Measurements from ENCODE around the gene WASF3. TPM values are rescaled to one million over a fixed set of nuclear protein-coding genes. Genes with fewer than 3 reads are reported as not detected.

WASF3 gene
- total and polyA plus RNA-seq, 3 experiments from 2014 or later = 0.20 to 0.24 TPM; not detected in 1

DNA sequence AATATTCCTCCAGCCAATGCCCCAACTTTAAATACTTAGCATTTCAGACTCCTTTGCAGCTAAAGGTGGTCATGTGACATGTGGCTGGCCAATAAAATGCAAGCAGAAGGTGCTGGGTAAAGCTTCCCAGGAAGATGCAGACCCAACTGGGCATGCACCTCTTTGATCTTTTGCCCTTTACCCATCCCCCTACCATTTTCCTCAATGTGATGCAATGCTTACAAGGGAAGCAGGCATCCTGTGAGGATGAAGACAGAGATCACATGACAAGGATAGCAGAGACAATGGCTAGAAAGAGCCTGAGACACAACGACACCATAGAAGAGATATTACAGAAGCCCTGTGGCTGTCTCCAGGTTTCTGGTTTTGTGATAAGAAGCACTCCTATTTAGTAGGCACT is 2.1 kb upstream of the WASF3 start:
- H3K9me3 Mint-ChIP-seq = peaks cover 0 to 3% (median 0%) of the 10 kb centered on the region in 5 donors
- no peak overlapping the region for H3K27ac Mint-ChIP-seq
- POLR2A ChIA-PET = no interaction called here
- H3K9me3 ChIP-seq (ENCODE audit: low read length) = no peaks in the 10 kb centered on the region
- H3K27me3 Mint-ChIP-seq = peaks cover 22 to 55% of the 10 kb centered on the region in 2 donors
- no peak overlapping the region for H3K4me3 ChIP-seq (ENCODE audit: low read length)
- DNase-seq = no peak
- H3K27ac ChIP-seq (ENCODE audit: low read depth, low read length) = no peak overlapping the region
- peaks cover 5% of the 10 kb centered on the region for H3K27me3 ChIP-seq (ENCODE audit: insufficient read depth, low read length, poor library complexity, severe bottlenecking)
- CTCF ChIA-PET = no interaction called here
- peaks cover 12 to 17% (median 14%) of the 10 kb centered on the region in 3 donors for H3K4me1 Mint-ChIP-seq
- H3K36me3 Mint-ChIP-seq = no peaks in the 10 kb centered on the region
- no peaks in the 10 kb centered on the region for H3K4me1 ChIP-seq (ENCODE audit: insufficient read depth, low read length)
- H3K36me3 ChIP-seq (ENCODE audit: insufficient read depth, low read length) = no peaks in the 10 kb centered on the region
- H3K4me3 Mint-ChIP-seq = no peak overlapping the region

DNA sequence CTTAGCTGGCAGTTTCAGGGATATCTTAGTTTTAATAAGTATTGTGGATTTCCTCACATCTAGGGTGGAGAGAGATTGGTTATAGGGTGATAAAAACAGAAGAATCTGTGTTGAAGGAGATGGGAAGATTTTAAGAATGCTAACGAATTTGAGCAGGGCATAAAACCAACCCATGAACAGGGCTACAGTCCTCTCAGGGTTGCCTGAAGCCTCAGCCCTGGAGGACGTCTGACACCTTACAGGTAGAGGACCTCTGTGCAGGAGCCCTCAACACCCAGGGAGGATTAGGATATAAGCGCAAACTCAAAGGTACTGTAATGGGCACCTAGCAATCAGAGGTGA is 461 bp upstream of the WASF3 start:
- peaks cover 7% of the 10 kb centered on the region for H3K27me3 ChIP-seq (ENCODE audit: insufficient read depth, low read length, poor library complexity, severe bottlenecking)
- H3K27me3 Mint-ChIP-seq = peaks cover 19 to 41% of the 10 kb centered on the region in 2 donors
- peaks cover 0 to 3% (median 0%) of the 10 kb centered on the region in 5 donors for H3K9me3 Mint-ChIP-seq

DNA sequence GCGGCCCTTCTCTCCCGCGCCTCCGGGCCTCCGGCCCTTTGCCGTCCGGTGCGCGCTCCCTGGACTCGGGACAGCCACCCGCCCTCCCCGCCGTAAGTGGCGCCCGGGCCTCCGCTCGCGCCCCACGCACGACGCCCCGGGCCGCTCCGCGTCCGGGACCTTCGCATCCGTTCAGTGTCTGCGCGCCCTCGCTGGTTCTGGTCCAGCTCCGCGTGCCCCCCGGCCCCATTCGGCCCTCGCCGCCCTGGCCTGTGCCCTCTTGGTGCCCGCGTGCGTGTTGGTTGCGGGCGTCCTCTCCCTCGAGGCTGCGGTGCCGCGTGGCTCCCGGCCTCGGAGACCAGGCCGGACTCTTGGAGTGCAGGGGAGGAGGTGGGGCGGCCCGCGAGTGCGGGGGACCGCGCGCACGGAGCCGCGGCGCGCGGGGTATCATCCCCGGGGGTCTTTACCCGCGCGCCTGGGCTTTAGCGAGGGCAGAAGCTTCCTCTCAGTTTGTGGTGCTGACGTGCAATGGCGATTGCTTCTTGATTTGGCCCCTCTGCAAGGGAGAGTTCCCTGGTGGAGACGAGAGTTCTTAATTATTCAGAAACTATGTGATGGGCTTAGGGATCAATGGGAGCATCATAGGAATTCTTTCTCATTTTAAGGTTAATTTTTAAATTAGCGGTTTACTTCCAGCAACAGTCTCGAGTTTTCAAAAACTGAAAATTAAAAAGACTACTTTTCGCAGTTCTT is 757 bp downstream of the WASF3 start:
- no peaks in the 10 kb centered on the region for H3K36me3 ChIP-seq (ENCODE audit: insufficient read depth, low read length)
- CTCF ChIA-PET = no interaction called here
- peaks cover 11% of the 10 kb centered on the region for H3K27me3 ChIP-seq (ENCODE audit: insufficient read depth, low read length, poor library complexity, severe bottlenecking)
- no peak for DNase-seq
- H3K4me1 ChIP-seq (ENCODE audit: insufficient read depth, low read length) = no peaks in the 10 kb centered on the region
- H3K4me1 Mint-ChIP-seq = peaks cover 12 to 17% (median 14%) of the 10 kb centered on the region in 3 donors
- peaks cover 19 to 38% of the 10 kb centered on the region in 2 donors for H3K27me3 Mint-ChIP-seq
- H3K9me3 ChIP-seq (ENCODE audit: low read length) = no peaks in the 10 kb centered on the region
- peak overlapping the region in 6 of 7 donors; percentile 47 to 76 (median 62) for H3K4me3 Mint-ChIP-seq
- no peak overlapping the region for H3K27ac ChIP-seq (ENCODE audit: low read depth, low read length)
- POLR2A ChIA-PET = no interaction called here
- H3K36me3 Mint-ChIP-seq = no peaks in the 10 kb centered on the region
- H3K9me3 Mint-ChIP-seq = peaks cover 0 to 3% (median 0%) of the 10 kb centered on the region in 5 donors
- no peak overlapping the region for H3K27ac Mint-ChIP-seq
- H3K4me3 ChIP-seq (ENCODE audit: low read length) = no peak overlapping the region

More for the DNA sequence above, 461 bp upstream of the WASF3 start:
- Histone ChIP-seq H3K36me3 (ENCODE audit: insufficient read depth, low read length) (no peaks in the 10 kb centered on the region), H3K9me3 (ENCODE audit: low read length) (no peaks in the 10 kb centered on the region), H3K27ac (ENCODE audit: low read depth, low read length) (no peak overlapping the region), H3K4me3 (ENCODE audit: low read length) (no peak overlapping the region), H3K4me1 (ENCODE audit: insufficient read depth, low read length) (no peaks in the 10 kb centered on the region)
- ChIA-PET POLR2A (no interaction called here), CTCF (no interaction called here)
- no peak overlapping the region for H3K27ac Mint-ChIP-seq
- H3K4me1 Mint-ChIP-seq = peaks cover 12 to 17% (median 14%) of the 10 kb centered on the region in 3 donors
- no peaks in the 10 kb centered on the region for H3K36me3 Mint-ChIP-seq
- DNase-seq = no peak
- H3K4me3 Mint-ChIP-seq = peak overlapping the region in 6 of 7 donors; percentile 21 to 64 (median 60)

DNA sequence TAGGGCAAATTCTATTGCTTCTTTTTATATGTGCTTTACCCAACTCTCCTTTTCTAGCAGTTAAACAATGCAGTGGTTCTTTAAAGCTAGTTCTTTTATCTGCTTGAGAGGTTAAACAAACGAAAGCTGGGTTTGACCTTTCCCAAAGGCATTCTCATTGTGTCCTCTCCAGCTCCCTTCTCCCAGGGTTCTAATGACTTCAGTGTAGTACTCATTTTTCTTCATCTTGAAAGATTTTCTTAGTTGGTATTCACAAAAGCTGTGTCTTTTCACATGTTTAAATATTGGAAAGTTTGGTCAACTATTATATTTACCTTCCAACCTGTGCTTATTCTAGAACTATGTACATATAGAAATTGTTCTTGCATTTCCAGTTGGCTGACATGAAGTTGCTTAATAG is 1.5 kb downstream of the WASF3 start:
- no peaks in the 10 kb centered on the region for H3K36me3 Mint-ChIP-seq
- no peaks in the 10 kb centered on the region for H3K36me3 ChIP-seq (ENCODE audit: insufficient read depth, low read length)
- peaks cover 12 to 17% (median 14%) of the 10 kb centered on the region in 3 donors for H3K4me1 Mint-ChIP-seq
- no peak overlapping the region for H3K4me3 ChIP-seq (ENCODE audit: low read length)
- H3K9me3 Mint-ChIP-seq = peaks cover 0 to 2% (median 0%) of the 10 kb centered on the region in 5 donors
- H3K9me3 ChIP-seq (ENCODE audit: low read length) = no peaks in the 10 kb centered on the region
- DNase-seq = no peak
- no peak overlapping the region for H3K27ac ChIP-seq (ENCODE audit: low read depth, low read length)
- CTCF ChIA-PET = no interaction called here
- POLR2A ChIA-PET = no interaction called here
- no peak overlapping the region for H3K27ac Mint-ChIP-seq
- H3K4me3 Mint-ChIP-seq = peak overlapping the region in 4 of 7 donors; percentile 32 to 76 (median 62)
- peaks cover 11% of the 10 kb centered on the region for H3K27me3 ChIP-seq (ENCODE audit: insufficient read depth, low read length, poor library complexity, severe bottlenecking)
- no peaks in the 10 kb centered on the region for H3K4me1 ChIP-seq (ENCODE audit: insufficient read depth, low read length)
- H3K27me3 Mint-ChIP-seq = peaks cover 24 to 41% of the 10 kb centered on the region in 2 donors

DNA sequence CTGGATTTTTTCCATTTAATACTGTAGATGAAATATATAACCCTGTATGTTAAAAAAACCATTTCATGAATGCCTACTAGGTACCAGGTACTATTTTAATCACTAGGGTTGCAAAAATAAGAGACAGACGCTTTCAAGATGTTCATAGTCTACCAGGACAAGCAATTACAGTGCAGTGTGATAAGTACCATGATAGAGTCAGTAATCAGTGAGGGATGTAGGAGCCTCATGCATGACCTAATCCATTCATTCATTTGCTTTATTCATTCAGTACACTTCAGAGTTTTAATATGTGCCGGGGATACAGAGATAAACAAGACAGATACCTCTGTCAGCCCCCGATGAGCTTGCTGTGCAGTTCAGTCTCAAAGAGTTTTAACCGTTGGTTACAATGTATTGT is 3.0 kb downstream of the WASF3 start:
- Histone ChIP-seq H3K9me3 (ENCODE audit: low read length) (no peaks in the 10 kb centered on the region), H3K27me3 (ENCODE audit: insufficient read depth, low read length, poor library complexity, severe bottlenecking) (peaks cover 11% of the 10 kb centered on the region), H3K27ac (ENCODE audit: low read depth, low read length) (no peak overlapping the region), H3K4me1 (ENCODE audit: insufficient read depth, low read length) (no peaks in the 10 kb centered on the region), H3K4me3 (ENCODE audit: low read length) (no peak overlapping the region), H3K36me3 (ENCODE audit: insufficient read depth, low read length) (no peaks in the 10 kb centered on the region)
- peaks cover 0 to 2% (median 0%) of the 10 kb centered on the region in 5 donors for H3K9me3 Mint-ChIP-seq
- H3K4me1 Mint-ChIP-seq = peaks cover 12 to 17% (median 14%) of the 10 kb centered on the region in 3 donors
- peaks cover 22 to 42% of the 10 kb centered on the region in 2 donors for H3K27me3 Mint-ChIP-seq
- no peak overlapping the region for H3K27ac Mint-ChIP-seq
- CTCF ChIA-PET = no interaction called here
- H3K36me3 Mint-ChIP-seq = no peaks in the 10 kb centered on the region
- DNase-seq = no peak
- POLR2A ChIA-PET = no interaction called here
- no peak overlapping the region for H3K4me3 Mint-ChIP-seq

- Histone ChIP-seq H3K9me3 (ENCODE audit: low read length) (no peaks in the 10 kb centered on the region), H3K27me3 (ENCODE audit: insufficient read depth, low read length, poor library complexity, severe bottlenecking) (peaks cover 11% of the 10 kb centered on the region), H3K4me1 (ENCODE audit: insufficient read depth, low read length) (no peaks in the 10 kb centered on the region), H3K36me3 (ENCODE audit: insufficient read depth, low read length) (no peaks in the 10 kb centered on the region), H3K4me3 (ENCODE audit: low read length) (no peak overlapping the region), H3K27ac (ENCODE audit: low read depth, low read length) (no peak overlapping the region)
- ChIA-PET POLR2A (no interaction called here), CTCF (no interaction called here)
- no peak for DNase-seq
- Mint-ChIP-seq H3K27ac (no peak overlapping the region), H3K36me3 (no peaks in the 10 kb centered on the region), H3K4me3 (no peak overlapping the region), H3K27me3 (peaks cover 22 to 36% of the 10 kb centered on the region in 2 donors), H3K4me1 (peaks cover 12 to 17% (median 14%) of the 10 kb centered on the region in 3 donors), H3K9me3 (peaks cover 0 to 2% (median 0%) of the 10 kb centered on the region in 5 donors)
These were observed 3.6 kb downstream of the WASF3 start for GRCh38 chr13:26561067-26561466.

DNA sequence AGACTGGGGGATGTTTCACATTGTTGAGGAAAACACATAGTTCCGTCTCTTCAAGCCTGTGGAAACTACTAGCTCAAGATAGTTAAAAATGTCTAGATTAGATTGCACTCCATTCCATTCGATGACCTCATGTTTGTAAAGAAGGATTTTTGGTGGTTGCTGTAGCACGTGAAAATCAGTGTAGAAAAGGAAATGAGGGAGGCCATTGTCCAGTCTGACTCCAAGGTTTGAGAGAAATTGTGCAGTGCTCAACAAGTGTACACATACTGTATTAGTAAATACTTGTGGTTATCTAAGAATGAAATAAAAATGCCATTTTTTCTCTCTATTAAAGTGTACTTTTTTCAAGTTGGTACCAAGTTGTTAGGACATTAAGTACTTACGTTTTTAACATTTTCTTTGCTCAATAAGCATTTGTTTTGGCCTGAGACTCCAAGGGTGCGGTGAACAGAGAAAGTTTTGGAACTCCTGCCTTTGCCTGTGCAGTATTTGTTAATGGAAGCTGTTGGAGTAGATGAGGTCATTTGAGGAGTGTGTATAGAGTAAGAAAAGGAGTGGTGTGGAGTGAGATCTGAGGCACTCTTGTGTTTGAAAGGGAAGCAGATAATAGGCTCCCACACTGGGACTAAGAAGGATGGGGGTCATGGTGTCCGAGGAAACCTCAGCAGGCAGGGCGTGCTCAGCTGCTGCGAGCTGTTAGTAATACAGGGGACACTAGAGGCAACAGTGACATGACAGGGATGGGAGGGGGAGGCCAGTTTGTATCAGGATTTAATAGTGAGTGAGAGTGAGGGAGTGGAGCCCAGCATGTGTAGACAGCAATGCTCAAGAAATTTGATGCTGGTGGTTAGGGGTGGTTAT is 4.4 kb downstream of the WASF3 start:
- no peak overlapping the region for H3K27ac Mint-ChIP-seq
- Histone ChIP-seq H3K27ac (ENCODE audit: low read depth, low read length) (no peak overlapping the region), H3K4me1 (ENCODE audit: insufficient read depth, low read length) (no peaks in the 10 kb centered on the region), H3K36me3 (ENCODE audit: insufficient read depth, low read length) (no peaks in the 10 kb centered on the region), H3K27me3 (ENCODE audit: insufficient read depth, low read length, poor library complexity, severe bottlenecking) (peaks cover 11% of the 10 kb centered on the region), H3K4me3 (ENCODE audit: low read length) (no peak overlapping the region), H3K9me3 (ENCODE audit: low read length) (no peaks in the 10 kb centered on the region)
- no peak overlapping the region for H3K4me3 Mint-ChIP-seq
- H3K36me3 Mint-ChIP-seq = no peaks in the 10 kb centered on the region
- CTCF ChIA-PET = no interaction called here
- peaks cover 0 to 2% (median 0%) of the 10 kb centered on the region in 5 donors for H3K9me3 Mint-ChIP-seq
- H3K27me3 Mint-ChIP-seq = peaks cover 21 to 37% of the 10 kb centered on the region in 2 donors
- DNase-seq = no peak
- POLR2A ChIA-PET = no interaction called here
- H3K4me1 Mint-ChIP-seq = peaks cover 11 to 15% (median 12%) of the 10 kb centered on the region in 3 donors

DNA sequence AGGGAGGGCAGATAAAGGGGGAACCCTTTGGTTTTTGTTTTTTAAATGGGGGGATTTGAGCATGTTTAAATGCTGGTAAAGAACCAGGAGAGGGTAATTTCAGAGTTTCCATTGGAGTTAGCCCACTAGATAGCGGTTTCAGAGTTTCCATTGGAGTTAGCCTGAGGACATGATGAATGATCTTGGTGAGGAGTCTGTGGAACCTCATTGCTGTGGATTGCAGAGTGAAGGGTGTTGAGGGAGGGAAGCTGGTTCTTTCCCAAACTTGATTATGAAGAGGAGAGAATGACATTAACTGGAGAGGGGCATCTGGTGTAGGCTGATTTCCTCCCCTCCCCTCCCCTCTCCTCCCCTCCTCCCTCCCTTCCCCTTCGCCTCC is 5.0 kb downstream of the WASF3 start:
- no peak overlapping the region for H3K4me3 Mint-ChIP-seq
- Histone ChIP-seq H3K4me1 (ENCODE audit: insufficient read depth, low read length) (no peaks in the 10 kb centered on the region), H3K27me3 (ENCODE audit: insufficient read depth, low read length, poor library complexity, severe bottlenecking) (peaks cover 11% of the 10 kb centered on the region), H3K4me3 (ENCODE audit: low read length) (no peak overlapping the region), H3K9me3 (ENCODE audit: low read length) (no peaks in the 10 kb centered on the region), H3K36me3 (ENCODE audit: insufficient read depth, low read length) (no peaks in the 10 kb centered on the region), H3K27ac (ENCODE audit: low read depth, low read length) (no peak overlapping the region)
- POLR2A ChIA-PET = no interaction called here
- no peak overlapping the region for H3K27ac Mint-ChIP-seq
- peaks cover 18 to 38% of the 10 kb centered on the region in 2 donors for H3K27me3 Mint-ChIP-seq
- CTCF ChIA-PET = no interaction called here
- DNase-seq = no peak
- H3K9me3 Mint-ChIP-seq = peaks cover 0 to 2% (median 0%) of the 10 kb centered on the region in 5 donors
- H3K4me1 Mint-ChIP-seq = peaks cover 9 to 11% (median 9%) of the 10 kb centered on the region in 3 donors
- H3K36me3 Mint-ChIP-seq = no peaks in the 10 kb centered on the region
